GM18868 (cell line): Measurements from ENCODE around the gene EFHC2.

Source experiments
- ATAC-seq: cut with Tn5 transposase; IDR thresholded peaks from one replicate; pipeline ENCODE4 v1.9.1; 2021; ENCODE audit warnings: mild to moderate bottlenecking, moderate library complexity; ENCODE audit not compliant: unreplicated experiment

EFHC2 gene, protein sequence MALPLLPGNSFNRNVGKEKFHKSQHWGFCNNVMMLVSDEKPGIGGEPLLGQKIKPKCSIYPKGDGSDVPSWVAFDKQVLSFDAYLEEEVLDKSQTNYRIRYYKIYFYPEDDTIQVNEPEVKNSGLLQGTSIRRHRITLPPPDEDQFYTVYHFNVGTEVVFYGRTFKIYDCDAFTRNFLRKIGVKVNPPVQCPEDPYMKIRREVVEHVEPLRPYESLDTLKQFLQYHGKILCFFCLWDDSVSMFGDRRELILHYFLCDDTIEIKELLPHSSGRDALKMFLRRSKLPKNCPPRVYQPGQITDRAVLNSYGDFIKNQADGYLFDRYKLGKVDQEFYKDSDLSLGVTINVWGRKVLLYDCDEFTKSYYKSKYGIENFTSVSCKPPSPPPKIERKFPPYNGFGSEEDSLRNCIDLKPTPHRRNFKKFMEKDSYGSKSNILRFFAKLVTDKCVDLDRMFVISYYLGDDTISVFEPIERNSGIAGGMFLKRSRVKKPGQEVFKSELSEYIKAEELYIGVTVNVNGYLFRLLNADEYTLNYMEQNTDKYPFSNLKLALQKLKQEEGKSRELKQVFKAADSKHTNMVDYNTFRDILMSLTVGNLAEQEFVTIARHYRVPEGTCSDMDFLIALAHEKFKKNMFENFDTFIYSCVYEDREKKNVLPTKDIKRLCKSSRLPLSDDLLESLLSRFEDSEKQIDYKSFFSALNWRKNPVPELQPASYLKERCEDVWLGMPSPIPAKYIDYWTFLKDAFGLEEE

DNA sequence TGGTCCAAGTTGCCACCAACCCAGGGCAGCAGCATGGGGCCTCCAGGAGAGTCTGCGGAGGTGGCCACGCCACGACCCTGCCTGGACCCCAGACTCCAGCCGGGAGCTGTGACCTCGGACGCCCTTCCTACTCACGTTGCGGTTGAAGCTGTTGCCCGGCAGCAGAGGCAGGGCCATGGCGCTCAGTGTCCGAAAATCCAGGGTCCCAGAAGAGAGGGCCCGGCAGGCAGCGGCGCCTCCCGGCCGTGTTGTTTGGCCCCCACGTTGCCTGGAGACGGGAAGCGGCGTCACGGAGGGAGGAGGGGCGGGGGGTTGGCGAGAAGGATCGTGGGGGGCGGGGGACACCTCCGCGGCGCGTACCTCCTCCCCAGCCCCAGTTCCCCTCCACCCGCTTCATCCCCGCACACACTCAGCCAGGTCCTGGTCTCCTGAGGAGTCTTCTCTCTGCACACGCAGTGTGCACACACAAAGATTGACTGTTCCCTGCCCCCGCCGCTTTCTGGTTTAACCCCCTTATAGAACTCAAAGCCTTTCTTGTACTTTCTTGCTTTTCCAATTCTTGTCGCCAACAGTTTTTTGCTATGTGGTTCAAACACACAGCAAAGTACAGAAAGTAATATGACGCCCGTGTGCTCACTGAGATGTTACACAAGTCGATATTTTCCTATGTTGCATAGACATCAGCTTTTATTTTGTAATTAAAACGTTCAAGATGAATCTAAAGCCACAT lies at the start of gene EFHC2:
Gene EFHC2 (minus strand): TSS at position 261 of the 730 bp plus-strand sequence. CDS start 84 bp downstream, at position 177.
- peak; percentile 55 for ATAC-seq

DNA sequence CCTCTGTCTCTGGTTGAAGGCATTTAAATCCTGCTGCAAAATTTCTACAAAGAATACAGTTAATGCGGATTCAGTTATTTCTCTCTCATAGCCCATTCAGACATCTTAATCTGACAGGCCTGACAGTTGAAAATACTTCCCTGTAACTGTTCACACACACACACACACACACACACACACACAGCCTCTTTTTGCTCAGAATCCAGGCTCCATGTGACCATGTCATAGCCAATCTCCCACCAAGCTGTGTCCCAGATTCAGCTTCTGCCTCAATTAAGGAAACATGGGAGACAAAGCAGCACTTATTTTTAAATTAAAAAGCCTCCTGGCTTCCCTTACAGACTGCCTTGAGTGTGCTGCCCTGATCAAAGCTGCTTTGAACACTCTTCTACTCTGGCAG lies 49.3 kb upstream of the EFHC2 start:
- ATAC-seq = no peak

DNA sequence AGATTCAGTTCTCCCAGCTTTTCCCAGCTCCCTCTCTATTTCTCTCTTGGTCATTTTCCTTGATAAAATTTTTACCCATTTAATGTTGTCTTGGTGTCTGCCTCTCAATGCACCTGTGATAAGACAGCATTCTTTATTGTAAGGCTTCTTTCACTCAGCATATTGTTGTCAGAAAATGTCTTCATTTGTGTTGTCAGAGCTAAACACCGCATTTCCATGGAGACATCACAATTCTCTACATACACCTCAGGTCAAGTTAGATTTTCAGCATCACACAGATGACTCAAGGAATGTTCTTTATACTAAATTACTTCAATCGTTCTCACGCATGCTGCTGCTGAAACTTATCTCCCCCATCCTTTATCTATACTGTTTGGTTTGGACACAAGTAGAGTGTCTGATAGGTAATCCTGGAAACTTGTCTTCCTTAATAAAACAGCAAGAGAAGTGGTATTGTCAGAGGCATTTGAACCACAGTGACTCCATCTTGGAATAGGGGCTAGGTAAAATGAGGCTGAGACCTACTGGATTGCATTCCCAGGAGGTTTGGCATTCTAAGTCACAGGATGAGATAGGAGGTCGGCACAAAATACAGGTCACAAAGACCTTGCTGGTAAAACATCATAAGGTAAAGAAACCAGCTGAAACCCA lies 41.3 kb upstream of the EFHC2 start:
- no peak for ATAC-seq

DNA sequence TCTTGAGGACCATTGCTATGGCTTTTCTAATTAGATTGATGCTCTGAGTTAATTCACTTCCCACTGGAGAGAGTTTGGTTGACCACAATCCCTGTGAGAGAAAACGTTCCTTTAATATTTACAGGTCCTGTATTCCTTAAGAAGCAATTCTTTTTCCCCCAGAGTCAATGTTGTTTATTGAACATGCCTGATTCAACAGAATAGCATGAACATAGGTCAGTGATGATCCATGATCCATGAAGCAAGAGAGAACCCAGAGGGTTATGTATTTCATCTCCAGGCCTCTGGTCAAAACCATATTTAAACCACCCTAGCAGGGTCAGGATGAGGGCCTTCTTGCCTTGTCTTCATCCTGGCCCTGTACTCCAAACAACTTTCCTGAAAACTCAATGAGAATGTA lies 39.4 kb upstream of the EFHC2 start:
- no peak for ATAC-seq

DNA sequence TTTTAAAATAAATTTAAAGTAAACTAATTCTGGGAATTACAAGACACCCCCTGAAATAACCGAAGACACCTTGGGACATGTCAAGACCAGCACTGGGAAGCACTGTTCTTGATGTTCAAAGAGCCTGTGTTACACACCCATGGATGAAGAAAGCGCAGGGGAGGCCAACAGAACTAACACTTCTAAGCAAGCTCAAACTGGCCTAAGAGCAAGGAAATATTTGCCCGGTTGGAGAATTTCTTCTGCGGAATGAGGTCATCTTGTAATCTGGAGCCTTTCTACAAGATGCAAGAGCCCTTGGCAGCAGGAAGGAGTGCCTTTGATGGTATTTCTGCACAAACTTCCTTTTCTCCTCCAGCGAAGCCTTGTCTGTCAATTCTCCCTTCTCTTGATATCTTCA lies 9.3 kb upstream of the EFHC2 start:
- no peak for ATAC-seq

DNA sequence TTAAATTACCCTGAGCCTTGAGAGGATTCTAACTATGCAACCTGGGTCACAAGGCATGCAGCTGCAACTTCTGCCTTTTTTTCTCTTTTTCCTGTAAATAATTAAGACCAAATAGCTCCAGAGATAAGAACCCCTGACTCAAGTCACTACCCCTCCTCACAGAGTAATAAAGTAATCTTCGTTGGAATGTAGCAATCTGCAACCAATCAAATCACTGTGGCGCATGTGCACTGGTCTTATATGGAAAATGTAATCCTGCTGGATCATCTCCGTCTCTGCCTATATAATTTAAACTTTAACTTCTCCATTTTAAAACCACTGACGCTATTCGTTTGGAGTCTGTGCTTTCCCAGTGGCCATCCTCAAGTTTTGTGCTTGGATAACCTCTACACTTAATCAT lies 6.1 kb upstream of the EFHC2 start:
- no peak for ATAC-seq

DNA sequence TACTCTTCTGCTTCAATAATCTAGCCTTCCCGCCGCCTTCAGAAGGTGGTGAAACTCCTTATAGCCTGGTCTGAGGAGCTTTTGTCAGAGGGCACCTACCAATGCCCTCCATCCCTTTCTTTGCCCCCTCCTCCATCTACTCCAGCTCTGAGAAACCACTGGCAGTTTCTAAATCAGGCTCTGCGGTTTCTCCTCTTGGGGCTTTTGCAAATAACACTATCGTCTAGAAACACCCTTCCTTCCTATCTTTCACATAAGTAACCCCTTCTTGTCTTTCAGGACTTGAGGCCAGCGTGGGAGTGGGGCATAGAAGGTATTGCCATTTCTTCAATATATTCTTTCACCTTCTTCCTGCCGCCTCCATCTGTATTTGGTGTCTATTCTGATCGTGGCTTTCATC lies 1.2 kb upstream of the EFHC2 start:
- ATAC-seq = peak; percentile 26

DNA sequence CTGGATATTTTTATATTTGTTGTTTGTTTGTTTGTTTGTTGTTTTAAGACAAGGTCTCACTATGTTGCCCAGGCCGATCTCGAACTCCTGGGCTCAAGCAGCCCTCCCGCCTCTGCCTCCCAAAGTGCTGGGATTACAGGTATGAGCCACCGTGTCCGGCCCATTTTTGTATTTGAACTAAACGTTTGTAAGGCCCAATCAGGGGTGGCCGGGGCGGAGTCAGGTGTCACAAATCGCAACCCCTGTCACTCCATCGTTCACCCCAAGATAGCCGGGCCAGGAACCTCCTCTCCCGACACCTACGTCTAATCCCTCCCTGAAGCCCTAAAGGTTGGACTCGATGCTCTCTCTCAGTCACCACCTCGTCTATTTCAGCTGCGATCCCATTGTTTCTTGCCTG lies 722 bp upstream of the EFHC2 start:
- peak; percentile 59 for ATAC-seq

DNA sequence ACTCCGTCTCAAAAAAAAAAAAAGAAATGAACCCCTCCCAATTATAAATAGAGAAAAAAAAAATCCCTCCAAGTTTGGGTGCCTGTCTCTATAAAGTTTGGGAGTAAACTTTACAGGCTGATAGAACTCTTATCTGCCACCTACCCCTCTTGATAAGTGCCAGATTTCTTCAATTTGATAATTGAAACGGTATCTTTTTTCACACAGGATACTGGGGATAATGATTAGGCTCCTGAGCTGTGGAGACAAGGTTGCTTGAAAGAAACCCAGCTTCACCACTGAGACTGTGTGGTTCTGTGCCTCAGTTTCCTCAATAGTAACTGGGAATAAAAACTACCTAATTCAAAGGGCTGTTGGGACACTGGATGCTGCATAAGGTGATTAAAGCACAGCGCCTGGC lies 606 bp downstream of the EFHC2 start:
- no peak for ATAC-seq

DNA sequence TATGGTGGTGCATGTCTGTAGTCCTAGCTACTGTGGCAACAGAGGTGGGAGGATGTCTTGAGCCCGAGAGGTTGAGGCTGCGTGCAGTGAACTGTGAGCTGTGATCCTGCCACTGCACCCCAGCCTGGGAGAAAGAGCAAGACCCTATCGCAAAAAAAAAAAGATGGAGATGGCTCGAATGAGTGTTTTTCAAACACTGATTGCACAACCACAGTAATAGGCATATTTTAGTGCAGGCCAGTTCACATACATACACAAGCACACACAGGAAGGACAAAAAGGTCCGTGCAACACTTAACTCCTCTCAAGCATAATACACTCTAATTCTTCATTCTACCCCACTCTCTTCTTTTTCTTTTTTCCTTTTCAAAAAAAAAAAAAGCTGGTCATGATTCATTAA lies 5.1 kb downstream of the EFHC2 start:
- ATAC-seq = no peak

DNA sequence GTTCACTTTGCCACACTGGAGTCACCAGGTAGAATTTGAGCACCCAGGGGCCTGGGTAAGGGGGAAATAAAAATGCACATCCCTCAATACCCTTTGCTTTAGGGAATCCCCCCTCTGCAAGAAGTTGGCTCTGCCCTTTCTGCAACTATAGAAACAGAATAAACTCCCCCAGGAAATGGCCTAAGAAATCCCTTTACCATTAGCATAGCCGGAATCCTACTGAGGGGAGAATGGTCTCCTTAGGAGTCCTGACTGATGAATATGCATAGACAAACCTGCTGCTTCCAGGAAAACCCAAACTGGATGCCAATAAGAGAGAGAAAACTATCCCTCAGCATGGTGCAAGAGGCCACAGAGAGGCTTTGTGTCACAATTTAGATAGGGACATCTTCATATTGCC lies 11.0 kb downstream of the EFHC2 start:
- ATAC-seq = no peak

DNA sequence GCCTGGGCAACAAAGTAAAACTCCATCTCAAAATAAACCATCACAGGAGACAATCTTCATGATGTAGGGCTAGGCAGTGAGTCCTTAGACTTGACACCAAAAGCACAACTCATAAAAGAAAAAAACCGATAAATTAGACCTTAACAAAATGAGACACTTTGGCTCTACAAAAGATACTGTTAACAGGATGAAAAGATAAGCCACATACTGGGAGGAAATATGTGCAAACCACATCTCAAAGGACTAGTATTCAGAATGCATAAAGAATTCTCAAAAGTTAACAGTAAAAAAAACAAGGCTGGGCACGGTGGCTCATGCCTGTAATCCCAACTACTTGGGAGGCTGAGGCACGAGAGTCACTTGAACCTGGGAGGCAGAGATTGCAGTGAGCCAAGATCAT lies 13.2 kb downstream of the EFHC2 start:
- no peak for ATAC-seq

DNA sequence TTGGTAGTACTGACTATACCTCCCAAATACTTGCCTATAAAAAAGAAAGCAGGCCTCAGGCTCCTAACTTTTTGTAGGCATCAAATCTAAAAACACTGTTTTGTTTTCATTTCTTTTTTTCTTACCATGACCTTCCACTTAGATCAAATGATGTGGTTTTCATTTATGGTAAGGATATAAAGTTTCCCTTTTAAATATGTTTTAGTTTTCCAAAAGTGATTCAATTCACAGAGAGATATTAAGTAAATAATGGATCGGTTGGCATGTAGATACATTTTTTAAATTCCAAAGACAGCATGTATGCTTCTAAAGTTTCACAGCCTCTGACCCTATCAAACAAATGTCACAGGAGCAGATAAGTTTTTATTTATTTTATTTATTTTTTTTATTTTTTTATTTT lies 23.9 kb downstream of the EFHC2 start:
- ATAC-seq = no peak

DNA sequence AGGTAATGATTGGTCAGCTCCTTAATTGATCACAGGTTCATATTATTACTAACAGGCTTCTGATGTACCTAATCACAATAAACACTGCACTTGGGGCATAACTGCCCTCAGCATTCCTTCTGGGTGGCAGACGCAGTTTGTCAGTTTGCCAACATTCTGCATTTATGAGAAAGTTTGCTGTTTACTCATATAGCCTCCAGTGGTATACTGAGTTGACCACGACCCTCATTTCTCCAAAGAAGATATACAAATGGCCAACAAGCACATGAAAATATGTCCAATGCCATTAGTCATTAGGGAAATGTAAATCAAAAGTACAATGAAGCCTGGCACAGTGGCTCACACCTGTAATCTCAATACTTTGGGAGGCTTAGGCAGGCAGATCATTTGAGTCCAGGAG lies 26.3 kb downstream of the EFHC2 start:
- ATAC-seq = no peak

DNA sequence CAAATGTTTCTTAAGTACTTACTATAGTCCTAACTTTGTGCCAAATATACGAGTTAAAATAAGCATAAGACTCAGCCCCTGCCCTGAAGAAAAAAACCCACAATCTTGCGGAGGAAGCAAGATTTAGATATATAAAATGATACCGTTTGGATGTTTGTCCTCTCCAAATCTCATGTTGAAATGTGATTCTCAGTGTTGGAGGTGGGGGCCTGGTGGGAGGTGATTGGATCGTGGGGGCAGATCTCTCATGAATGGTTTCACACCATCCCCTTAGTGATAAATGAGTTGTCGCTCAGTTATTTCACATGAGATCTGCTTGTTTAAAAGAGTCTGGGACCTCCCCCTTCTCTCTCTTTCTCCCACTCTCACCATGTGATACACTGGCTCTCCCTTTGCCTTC lies 28.7 kb downstream of the EFHC2 start:
- ATAC-seq = no peak

DNA sequence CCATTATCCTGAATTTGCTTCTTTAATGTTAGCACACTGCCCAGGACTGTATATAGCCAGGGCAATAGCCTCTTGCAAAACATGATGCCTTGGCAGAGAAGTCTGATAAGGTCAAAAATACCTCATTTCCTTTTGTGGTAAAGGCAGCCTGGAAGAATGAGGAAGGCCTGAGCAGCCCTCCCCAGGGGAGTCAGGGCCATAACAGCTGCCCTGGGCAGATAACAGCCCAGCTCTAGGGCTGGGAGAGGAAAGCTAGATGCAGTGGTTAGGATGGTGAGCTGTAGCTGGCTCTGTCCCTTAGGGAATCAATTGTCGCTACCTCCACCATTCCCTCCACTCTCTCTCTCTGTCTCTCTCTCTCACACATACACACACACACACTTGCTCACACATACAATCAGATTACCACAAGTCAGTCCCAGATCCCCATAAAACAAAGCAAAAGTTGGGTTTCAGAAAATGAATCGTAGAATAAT lies 29.2 kb downstream of the EFHC2 start:
- no peak for ATAC-seq

DNA sequence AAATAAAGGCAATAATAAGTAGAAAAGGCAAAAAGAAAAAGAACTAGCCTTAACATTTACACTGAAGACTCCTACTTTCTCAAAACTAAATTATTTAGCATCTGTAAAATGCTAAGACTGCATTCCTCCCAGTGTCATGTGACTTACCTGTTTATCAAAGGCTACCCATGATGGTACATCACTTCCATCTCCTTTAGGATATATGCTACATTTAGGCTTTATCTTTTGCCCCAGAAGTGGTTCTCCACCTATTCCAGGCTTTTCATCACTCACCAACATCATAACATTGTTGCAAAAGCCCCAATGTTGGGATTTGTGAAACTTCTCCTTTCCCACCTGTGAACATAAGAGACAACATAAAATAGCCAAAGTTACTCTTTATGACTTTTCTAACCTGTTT lies 31.1 kb downstream of the EFHC2 start:
- no peak for ATAC-seq

DNA sequence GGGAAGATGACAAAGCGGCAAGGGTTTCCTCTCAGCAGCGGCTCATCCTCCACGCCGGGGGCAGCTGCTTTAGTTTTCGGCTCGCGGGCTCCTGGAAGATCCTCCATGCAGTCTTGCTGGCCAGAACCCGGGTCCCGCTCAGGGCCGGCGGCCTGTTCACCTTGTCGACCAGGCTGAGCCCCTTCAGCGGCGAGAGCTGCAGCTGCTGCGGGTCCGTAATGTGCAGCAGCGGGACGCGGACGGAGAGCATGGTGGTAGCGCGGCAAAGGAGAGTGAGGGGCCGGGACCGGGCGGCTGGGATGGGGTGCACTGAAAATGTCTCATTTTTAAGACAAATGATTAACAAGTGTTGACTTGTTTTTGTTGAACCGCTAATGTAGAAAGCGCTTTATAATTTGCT lies 33.2 kb downstream of the EFHC2 start:
- no peak for ATAC-seq

DNA sequence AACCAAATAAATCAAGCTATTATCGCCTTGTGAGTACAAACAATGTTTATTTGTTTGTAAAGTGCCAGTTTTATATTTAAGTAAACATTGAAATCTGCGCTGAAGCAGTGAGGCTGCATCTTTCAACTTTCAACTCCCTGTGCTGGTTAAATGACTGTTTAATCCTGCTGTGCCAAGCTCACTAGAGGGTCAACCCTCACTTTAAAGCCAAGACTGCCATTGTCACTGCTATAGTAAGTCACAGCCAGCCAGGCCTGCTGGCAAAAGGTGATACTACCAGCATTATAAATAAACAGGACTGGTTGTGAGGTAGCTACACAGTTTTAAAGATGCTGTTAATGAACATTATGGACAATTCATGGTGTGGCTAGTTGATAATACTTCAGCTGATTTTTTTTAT lies 34.6 kb downstream of the EFHC2 start:
- no peak for ATAC-seq

DNA sequence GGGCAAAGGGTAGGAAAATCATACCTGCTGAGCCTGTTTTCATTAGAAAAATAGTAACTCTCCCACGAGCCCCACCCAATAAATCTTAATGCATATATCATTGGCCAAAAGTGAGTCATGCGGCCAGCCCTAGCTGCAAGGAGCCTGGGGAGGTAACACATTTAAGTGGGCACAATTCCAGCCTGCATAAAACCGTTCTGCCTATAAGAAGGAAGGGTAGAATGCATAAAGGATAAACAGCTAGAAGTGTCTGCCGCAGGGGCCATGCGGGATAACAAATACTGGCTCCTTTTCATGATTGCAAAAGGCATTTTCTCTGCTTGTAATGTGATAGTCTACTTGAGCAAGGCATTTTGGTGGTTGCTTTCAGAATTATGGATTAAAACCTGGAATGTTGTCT lies 37.1 kb downstream of the EFHC2 start:
- no peak for ATAC-seq

DNA sequence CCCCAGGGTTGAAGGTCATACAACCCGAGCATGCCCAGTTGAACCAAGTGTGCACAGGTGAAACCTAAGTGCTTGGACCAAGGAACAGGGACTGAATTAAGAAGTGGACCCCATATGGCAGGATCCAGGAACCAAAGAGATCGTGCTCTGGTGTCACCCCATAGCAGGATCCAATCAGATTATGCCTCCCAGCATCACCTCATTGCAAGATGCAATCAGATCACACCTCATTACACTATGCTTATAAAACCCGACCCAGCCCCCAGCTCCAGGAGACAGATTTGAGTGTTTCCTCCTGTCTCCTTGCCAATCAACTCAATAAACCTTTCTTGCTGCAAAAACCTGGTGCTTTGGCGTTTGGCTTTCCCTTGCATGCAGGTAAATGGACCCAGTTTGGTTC lies 37.6 kb downstream of the EFHC2 start:
- no peak for ATAC-seq
